ENCODE results near the gene RASA4B.
"Not testable (repeated sequence)": the region's sequence is repeated elsewhere in the genome, so short reads cannot be mapped to it uniquely, and the experiment has no call there.

DNA sequence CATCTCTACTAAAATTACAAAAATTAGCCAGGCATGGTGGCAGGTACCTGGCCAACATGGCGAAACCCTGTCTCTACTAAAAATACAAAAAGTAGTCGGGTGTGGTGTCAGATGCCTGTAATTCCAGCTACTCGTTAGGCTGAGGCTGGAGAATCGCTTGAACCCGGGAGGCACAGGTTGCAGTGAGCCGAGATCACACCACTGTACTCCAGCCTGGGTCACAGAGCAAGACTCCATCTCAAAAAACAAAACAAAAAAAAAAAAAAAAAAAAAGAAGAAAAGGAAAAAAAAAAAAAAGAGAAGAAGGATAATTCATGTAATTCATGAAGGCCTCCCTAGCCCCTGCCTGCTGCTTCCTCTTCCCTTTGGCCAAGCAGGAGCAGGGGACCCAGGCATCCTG, 23.0 kb upstream of the RASA4B start:
- not testable (repeated sequence) for TF ChIP-seq GATA2 (IDR thresholded peaks at IDR 0.05; ENCODE audit: insufficient read depth, insufficient read length, low read depth, low read length); MAX (IDR thresholded peaks at IDR 0.05; ENCODE audit: insufficient read depth, insufficient read length); POLR2A (IDR thresholded peaks at IDR 0.05; ENCODE audit: low read depth, low read length); MYC (IDR thresholded peaks at IDR 0.05; ENCODE audit: low read depth, low read length); POLR2AphosphoS5 (IDR thresholded peaks at IDR 0.05; ENCODE audit: insufficient read depth, low read depth, low read length); EZH2 (IDR thresholded peaks at IDR 0.05; ENCODE audit: borderline replicate concordance, low read depth, low read length, severe bottlenecking); JUN (IDR thresholded peaks at IDR 0.05; ENCODE audit: borderline replicate concordance, insufficient read depth, insufficient read length, low read depth)
- TF ChIP-seq, protein P1, sequence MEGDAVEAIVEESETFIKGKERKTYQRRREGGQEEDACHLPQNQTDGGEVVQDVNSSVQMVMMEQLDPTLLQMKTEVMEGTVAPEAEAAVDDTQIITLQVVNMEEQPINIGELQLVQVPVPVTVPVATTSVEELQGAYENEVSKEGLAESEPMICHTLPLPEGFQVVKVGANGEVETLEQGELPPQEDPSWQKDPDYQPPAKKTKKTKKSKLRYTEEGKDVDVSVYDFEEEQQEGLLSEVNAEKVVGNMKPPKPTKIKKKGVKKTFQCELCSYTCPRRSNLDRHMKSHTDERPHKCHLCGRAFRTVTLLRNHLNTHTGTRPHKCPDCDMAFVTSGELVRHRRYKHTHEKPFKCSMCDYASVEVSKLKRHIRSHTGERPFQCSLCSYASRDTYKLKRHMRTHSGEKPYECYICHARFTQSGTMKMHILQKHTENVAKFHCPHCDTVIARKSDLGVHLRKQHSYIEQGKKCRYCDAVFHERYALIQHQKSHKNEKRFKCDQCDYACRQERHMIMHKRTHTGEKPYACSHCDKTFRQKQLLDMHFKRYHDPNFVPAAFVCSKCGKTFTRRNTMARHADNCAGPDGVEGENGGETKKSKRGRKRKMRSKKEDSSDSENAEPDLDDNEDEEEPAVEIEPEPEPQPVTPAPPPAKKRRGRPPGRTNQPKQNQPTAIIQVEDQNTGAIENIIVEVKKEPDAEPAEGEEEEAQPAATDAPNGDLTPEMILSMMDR (IDR thresholded peaks at IDR 0.05; ENCODE audit: extremely low read depth in 1 of 2, insufficient read depth in 1 of 2, low read depth in 1 of 2, low read length in 2 of 2) = not testable (repeated sequence)

All from endothelial cell of umbilical vein (primary cell).